ENCODE measurements around the gene METTL27.

METTL27 gene

GRCh38 chr7:73817121-73817520 lies 25.2 kb downstream of the METTL27 start:
- no peak for TF ChIP-seq TAF1 (IDR thresholded peaks at IDR 0.05; ENCODE audit: borderline replicate concordance, insufficient read depth, low read length)
- TF ChIP-seq FOXP2 (optimal IDR thresholded peaks at IDR 0.05; ENCODE audit: borderline replicate concordance, extremely low read depth, extremely low read length, insufficient read depth) = no peak
- TF ChIP-seq, protein P1, sequence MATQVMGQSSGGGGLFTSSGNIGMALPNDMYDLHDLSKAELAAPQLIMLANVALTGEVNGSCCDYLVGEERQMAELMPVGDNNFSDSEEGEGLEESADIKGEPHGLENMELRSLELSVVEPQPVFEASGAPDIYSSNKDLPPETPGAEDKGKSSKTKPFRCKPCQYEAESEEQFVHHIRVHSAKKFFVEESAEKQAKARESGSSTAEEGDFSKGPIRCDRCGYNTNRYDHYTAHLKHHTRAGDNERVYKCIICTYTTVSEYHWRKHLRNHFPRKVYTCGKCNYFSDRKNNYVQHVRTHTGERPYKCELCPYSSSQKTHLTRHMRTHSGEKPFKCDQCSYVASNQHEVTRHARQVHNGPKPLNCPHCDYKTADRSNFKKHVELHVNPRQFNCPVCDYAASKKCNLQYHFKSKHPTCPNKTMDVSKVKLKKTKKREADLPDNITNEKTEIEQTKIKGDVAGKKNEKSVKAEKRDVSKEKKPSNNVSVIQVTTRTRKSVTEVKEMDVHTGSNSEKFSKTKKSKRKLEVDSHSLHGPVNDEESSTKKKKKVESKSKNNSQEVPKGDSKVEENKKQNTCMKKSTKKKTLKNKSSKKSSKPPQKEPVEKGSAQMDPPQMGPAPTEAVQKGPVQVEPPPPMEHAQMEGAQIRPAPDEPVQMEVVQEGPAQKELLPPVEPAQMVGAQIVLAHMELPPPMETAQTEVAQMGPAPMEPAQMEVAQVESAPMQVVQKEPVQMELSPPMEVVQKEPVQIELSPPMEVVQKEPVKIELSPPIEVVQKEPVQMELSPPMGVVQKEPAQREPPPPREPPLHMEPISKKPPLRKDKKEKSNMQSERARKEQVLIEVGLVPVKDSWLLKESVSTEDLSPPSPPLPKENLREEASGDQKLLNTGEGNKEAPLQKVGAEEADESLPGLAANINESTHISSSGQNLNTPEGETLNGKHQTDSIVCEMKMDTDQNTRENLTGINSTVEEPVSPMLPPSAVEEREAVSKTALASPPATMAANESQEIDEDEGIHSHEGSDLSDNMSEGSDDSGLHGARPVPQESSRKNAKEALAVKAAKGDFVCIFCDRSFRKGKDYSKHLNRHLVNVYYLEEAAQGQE (IDR thresholded peaks at IDR 0.05; ENCODE audit: insufficient read depth in 1 of 2, low read depth in 2 of 2, low read length in 2 of 2) = no peak
- no peak for TF ChIP-seq POLR2AphosphoS5 (IDR thresholded peaks at IDR 0.05; ENCODE audit: low read depth, low read length)
- no peak for TF ChIP-seq SIN3A (IDR thresholded peaks at IDR 0.05; ENCODE audit: borderline replicate concordance, insufficient read depth, low read length)

DNA sequence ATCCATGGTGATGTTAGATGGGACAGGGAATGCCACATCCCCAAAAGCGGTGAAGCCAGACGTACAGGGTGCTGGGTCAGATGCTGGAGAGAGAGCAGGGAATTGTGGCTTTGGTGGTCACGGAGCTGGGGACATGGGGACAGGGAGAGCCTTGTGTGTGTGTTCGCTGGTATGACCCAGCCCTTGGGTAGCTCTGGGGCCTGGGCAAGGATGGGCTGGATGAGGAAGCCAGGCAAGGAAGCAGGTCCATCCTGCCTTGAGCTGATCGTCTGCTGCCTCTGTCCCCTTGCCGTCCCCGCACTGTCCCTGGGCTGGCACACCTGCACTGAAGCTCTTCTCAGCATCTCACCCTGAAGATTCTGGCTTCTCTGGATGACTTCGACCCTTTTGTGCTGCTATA lies 26.9 kb downstream of the METTL27 start:
- TF ChIP-seq SIN3A (IDR thresholded peaks at IDR 0.05; ENCODE audit: borderline replicate concordance, insufficient read depth, low read length) (no peak), TAF1 (IDR thresholded peaks at IDR 0.05; ENCODE audit: borderline replicate concordance, insufficient read depth, low read length) (no peak), POLR2AphosphoS5 (IDR thresholded peaks at IDR 0.05; ENCODE audit: low read depth, low read length) (no peak), FOXP2 (optimal IDR thresholded peaks at IDR 0.05; ENCODE audit: borderline replicate concordance, extremely low read depth, extremely low read length, insufficient read depth) (no peak)
- TF ChIP-seq, protein P1 (IDR thresholded peaks at IDR 0.05; ENCODE audit: insufficient read depth in 1 of 2, low read depth in 2 of 2, low read length in 2 of 2) = no peak

GRCh38 chr7:73812996-73813395 lies 29.3 kb downstream of the METTL27 start:
- no peak for TF ChIP-seq POLR2AphosphoS5 (IDR thresholded peaks at IDR 0.05; ENCODE audit: low read depth, low read length)
- TF ChIP-seq FOXP2 (optimal IDR thresholded peaks at IDR 0.05; ENCODE audit: borderline replicate concordance, extremely low read depth, extremely low read length, insufficient read depth) = no peak
- no peak for TF ChIP-seq TAF1 (IDR thresholded peaks at IDR 0.05; ENCODE audit: borderline replicate concordance, insufficient read depth, low read length)
- no peak for TF ChIP-seq SIN3A (IDR thresholded peaks at IDR 0.05; ENCODE audit: borderline replicate concordance, insufficient read depth, low read length)
- TF ChIP-seq, protein P1 (IDR thresholded peaks at IDR 0.05; ENCODE audit: insufficient read depth in 1 of 2, low read depth in 2 of 2, low read length in 2 of 2) = no peak

DNA sequence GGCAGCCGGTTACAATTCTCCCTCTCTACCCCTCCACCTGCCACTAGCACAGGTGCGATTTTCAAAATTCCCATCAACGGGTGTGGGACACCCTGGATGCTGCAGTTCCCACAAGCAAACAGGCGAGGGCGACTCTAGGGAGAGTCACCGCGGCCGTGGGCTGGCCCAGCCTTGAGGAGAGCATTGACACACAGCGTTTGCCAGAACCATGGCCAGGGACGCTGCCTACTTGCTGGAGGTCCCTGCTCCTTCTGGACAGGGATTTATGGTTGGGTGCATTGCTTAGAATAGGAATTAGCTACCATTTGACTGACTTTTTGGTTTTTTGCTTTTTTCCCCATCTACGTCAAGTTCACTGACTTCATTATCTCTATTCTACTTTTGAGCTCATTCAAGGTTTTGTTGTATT lies 30.6 kb downstream of the METTL27 start:
- TF ChIP-seq FOXP2 (optimal IDR thresholded peaks at IDR 0.05; ENCODE audit: borderline replicate concordance, extremely low read depth, extremely low read length, insufficient read depth) = no peak
- TF ChIP-seq SIN3A (IDR thresholded peaks at IDR 0.05; ENCODE audit: borderline replicate concordance, insufficient read depth, low read length) = no peak
- TF ChIP-seq, protein P1 (IDR thresholded peaks at IDR 0.05; ENCODE audit: insufficient read depth in 1 of 2, low read depth in 2 of 2, low read length in 2 of 2) = peak; percentile 69 to 88
- no peak for TF ChIP-seq TAF1 (IDR thresholded peaks at IDR 0.05; ENCODE audit: borderline replicate concordance, insufficient read depth, low read length)
- TF ChIP-seq POLR2AphosphoS5 (IDR thresholded peaks at IDR 0.05; ENCODE audit: low read depth, low read length) = no peak

DNA sequence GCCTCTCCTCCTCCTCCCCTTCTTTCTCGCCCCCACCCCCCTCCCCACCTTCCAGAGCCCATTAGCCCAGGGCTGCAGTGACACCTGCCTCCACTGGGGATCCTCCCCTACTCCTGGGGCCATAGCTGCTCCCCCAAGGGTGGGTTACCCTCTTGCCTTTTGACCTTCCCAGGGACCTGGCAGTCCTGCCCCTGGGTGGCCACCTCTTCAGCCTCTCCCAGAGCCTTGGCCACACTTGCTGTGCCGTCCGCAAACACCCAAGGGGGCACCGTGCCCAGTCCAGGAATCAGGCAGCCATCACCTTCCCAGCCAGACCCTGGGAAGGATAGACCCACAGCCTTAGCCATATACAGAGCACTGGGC lies 31.3 kb downstream of the METTL27 start:
- no peak for TF ChIP-seq FOXP2 (optimal IDR thresholded peaks at IDR 0.05; ENCODE audit: borderline replicate concordance, extremely low read depth, extremely low read length, insufficient read depth)
- TF ChIP-seq POLR2AphosphoS5 (IDR thresholded peaks at IDR 0.05; ENCODE audit: low read depth, low read length) = no peak
- TF ChIP-seq TAF1 (IDR thresholded peaks at IDR 0.05; ENCODE audit: borderline replicate concordance, insufficient read depth, low read length) = no peak
- no peak for TF ChIP-seq SIN3A (IDR thresholded peaks at IDR 0.05; ENCODE audit: borderline replicate concordance, insufficient read depth, low read length)
- TF ChIP-seq, protein P1 (IDR thresholded peaks at IDR 0.05; ENCODE audit: insufficient read depth in 1 of 2, low read depth in 2 of 2, low read length in 2 of 2) = no peak
